Loucy (cell line): ENCODE measurements around the gene RPL21.

Experiments used
- EZH2phosphoT487 ChIP-seq: fragments of 200-600 bp; IDR thresholded peaks from 2 replicates; pipeline ENCODE4 v1.6.1; 2018; ENCODE audit warnings: antibody characterized with exemption, mild to moderate bottlenecking, moderate library complexity, borderline replicate concordance
- TF ChIP-seq, protein P1 (sequence below): fragments of 200-600 bp; sonication (generic); conservative IDR thresholded peaks from 2 replicates; pipeline ENCODE4 v1.5.1; 2014; ENCODE audit warnings: mild to moderate bottlenecking, antibody characterized with exemption, low read length

- TF ChIP-seq, protein P1, sequence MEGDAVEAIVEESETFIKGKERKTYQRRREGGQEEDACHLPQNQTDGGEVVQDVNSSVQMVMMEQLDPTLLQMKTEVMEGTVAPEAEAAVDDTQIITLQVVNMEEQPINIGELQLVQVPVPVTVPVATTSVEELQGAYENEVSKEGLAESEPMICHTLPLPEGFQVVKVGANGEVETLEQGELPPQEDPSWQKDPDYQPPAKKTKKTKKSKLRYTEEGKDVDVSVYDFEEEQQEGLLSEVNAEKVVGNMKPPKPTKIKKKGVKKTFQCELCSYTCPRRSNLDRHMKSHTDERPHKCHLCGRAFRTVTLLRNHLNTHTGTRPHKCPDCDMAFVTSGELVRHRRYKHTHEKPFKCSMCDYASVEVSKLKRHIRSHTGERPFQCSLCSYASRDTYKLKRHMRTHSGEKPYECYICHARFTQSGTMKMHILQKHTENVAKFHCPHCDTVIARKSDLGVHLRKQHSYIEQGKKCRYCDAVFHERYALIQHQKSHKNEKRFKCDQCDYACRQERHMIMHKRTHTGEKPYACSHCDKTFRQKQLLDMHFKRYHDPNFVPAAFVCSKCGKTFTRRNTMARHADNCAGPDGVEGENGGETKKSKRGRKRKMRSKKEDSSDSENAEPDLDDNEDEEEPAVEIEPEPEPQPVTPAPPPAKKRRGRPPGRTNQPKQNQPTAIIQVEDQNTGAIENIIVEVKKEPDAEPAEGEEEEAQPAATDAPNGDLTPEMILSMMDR = no peak
- no peak for TF ChIP-seq EZH2phosphoT487
These were observed 42.8 kb upstream of the RPL21 start for GRCh38 chr13:27208514-27208913.
